Measurements from ENCODE around the gene MMP2.
A peak's percentile ranks its signal among the peaks of the same experiment; 100 is the strongest.

MMP2 gene

DNA sequence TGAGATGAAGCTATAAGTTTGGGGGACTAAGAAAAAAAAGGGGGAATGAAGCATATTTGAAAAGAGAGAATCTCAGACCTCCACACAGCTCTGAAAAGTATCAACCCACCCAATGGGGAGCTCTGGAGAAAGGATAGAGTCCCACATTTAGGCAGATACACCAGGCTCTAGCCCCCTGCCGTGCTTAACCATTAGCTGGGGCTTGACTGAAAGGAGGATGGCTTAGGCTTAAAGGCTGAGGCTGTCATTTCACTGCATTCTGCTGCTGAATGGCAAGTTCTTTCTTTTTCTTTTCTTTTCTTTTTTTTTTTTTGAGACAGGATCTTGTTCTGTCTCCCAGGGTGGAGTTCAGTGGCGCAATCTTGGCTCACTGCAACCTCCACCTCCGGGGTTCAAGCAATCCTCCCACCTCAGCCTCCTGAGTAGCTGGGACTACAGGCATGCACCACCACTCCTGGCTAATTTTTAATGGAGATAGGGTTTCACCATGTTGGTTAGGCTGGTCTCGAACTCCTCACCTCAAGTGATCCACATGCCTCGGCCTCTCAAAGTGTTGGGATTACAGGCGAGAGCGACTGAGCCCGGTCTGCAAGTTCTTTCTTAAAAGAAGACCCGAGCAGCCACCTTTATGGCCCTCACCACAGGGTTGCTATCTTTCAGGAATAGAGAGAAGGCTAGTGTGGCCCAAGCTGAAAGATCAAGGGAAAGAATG is 9.0 kb upstream of the MMP2 start:
- DNase-seq (ENCODE audit: low spot score), result no peak

DNA sequence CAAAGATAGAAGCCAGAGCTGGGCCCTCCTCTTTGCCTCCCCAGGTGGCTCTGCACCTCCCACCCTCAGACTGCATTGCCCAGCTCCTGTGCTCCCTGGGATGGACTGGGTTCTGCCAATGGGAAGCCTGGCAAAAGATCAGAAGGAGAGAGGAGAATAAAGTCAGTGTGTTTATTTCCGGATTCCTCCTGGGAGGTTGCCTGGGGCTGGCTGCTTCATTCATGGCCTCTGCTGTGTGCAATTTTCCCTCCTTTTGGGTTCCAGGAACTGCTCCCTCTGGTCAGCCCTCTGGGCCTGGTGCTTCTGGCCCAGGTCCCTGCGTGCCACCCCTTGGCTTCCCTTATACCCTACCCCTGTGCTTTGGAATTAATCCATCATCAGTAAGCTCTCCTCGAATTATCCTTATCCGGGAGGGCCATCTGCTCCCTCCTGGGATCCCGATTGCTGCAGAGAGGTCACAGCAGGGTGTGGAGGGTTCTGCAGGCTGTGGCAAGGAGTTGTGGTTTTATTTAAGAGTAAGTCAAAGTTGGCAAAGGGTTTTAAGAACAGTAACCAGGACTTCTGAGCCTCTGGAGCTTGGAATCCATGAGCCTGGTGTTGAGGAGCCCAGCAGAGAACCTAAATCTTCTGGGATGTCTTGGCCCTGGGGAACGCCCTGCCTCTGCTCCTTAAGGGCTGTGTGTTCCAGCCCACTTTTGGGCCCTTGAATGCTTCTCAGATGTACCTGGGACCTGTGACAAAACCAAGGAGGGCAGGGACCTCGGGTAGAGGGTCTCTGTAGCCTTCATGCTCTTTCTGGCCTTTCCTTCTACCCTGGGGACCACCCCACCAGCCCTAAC is 8.2 kb upstream of the MMP2 start:
- DNase-seq (ENCODE audit: low spot score), result no peak

DNA sequence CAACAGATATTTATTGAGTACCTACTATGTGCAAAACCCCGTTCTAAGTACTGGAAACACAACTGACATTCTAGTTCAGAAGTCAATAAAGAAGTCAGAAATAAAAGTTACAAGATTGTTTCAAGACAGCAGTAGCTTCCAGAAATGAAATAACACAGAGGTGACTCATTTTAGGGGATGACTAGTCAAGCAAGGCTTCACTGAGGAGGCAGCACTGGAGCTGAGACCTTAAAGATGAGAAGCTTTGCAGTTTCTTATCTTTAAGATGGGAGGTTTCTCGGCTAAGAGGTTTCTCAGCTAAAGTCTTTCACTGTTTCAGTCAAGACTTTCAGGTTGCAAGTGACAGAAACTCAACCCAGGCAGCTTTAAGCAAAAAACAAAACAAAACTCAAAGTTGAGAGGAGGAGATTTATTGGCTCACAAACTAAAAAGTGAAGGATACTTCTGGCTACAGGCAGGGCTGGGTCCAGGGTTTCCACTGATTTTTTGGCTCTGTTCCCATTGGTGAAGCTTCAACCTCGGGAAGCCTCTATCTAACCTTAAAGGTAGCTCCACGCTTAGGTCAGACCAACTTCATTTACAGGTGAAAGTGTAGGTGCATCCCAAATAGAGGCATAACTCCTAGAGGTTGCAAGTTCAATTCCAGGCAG is 7.4 kb upstream of the MMP2 start:
- peak; percentile 85 for DNase-seq (ENCODE audit: low spot score)

DNA sequence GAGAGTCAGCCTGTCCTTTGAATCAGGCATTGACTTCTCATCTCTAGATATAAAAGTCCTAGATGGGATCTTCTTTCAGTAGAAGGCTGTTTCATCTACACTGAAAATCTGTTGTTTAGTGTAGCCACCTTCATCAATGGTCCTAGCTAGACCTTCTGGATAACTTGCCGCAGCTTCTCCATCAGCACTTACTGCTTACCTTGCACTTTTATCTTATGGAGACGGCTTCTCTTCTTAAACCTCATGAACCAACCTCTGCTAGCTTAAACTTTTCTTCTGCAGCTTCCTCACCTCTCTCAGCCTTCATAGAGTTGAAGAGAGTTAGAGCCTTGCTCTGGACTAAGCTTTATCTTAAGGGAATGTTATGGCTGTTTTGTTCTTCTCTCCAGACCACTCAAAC is 5.4 kb upstream of the MMP2 start:
- DNase-seq (ENCODE audit: low spot score), result no peak

DNA sequence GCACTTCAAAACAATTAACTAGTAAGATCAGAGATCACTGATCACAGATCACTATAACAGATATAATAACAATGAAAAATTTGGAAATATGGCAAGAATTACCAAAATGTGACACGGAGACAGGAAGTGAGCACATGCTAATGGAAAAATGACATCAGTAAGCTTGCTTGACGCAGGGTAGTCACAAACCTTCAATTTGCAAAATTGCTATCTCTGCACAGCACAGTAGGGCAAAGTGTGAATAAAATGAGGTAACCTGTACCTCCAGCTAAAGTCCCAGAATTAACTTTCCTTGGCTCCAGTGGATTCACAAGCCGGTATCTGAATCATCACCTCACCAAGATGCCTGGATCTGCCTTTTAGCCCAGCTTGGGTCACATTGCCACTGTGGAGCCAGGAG is 4.2 kb upstream of the MMP2 start:
- DNase-seq (ENCODE audit: low spot score), result no peak

DNA sequence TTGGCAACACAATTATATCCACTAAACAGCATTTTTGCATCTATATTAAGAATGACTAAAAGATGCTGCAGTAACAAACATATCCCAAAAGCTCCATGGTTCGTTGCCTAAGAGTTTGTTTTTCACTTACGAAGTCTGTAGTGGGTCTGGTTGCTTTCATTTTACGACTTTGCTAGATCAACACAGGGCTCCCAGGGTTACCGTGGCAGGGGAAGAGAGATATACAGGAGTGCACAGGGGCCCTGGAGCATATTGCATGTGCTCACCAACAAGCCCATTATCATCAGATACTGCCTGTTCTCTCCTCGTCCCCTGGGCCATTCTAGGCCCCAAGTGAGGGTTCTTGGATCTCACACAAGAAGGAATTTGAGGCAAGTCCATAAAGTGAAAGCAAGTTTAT is 3.1 kb upstream of the MMP2 start:
- DNase-seq (ENCODE audit: low spot score), result no peak

DNA sequence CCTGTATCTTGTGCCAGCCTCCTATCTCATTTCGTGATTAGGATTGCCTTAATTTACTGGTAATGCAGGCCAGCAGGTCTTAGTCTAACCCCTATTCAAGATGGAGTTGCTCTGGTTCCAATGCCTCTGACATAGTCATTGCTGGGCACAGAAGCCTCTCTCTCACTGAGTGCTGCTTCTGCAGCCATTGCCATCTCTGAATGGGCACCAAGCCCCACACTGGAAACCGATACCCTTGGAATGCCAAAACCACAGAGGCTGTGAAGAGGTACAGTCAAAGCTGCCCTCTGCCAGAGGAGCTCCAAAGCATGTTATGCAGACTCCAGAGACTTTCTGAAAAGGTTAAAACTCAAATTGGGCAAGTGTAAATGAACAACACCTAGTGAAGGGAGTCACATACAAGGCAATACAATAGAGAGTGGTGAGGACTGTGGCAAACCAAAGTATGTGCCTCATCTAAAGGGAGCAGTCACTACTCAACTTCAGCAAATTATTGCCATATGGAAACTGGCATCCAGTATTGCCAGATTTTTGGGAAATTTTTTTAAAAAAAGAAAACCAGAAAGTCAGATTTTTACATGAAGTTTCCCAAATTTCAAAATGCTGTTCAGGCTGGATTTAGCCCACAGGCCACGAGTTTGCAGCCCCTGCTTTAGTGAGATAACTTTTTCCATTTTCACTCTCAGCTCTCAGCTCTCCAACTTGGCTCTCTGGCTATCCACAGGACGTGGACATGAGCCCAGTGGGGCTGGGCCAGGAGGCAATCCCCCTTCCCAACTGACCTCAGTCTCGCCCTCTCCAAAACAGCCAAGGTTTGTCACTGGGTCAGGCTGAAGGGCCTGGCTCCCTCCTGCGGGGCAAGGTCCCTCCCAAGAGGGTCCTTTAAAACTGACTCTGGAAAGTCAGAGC is 2.1 kb upstream of the MMP2 start:
- no peak for DNase-seq (ENCODE audit: low spot score)

DNA sequence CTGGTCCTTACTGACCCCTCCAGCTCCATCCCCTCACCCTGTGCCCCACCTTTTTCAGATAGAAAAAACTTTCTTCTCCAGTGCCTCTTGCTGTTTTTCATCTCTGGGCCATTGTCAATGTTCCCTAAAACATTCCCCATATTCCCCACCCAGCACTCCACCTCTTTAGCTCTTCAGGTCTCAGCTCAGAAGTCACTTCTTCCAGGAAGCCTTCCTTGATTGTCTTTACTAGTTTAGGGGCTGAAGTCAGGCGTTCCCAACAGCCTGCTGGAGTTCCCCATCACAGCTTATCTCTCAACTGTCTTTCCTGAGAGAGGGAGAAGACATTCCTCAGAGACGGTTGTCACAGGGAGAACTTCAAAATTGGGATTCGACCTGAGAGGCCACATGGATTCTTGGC is 1.3 kb upstream of the MMP2 start:
- DNase-seq (ENCODE audit: low spot score), result no peak

DNA sequence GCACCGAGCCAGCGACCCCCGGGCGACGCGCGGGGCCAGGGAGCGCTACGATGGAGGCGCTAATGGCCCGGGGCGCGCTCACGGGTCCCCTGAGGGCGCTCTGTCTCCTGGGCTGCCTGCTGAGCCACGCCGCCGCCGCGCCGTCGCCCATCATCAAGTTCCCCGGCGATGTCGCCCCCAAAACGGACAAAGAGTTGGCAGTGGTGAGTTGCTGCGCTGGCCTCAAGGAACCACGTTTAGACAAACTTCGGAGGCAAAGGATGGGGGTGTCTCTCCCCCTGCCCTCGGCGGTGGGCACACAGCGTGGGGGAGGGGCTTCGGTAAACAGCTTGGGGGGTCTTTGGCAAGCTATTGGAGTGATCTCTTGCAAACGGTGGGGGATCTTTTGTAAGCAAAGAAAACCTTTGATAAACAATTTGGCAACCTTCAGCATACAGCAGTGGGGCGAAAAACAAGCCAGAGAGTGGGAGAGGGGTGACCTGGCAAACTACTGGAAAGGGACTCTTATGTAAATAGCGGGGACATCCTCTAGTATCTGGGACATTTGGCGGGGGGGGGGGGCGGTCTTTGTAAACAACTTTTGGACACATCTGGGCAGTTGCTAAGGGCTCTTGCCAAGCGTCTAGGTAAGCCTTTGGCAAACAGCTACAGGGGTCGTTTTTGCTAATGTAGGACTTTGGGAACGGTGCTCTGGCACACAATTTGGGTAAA is 587 bp downstream of the MMP2 start:
- no peak for DNase-seq (ENCODE audit: low spot score)

DNA sequence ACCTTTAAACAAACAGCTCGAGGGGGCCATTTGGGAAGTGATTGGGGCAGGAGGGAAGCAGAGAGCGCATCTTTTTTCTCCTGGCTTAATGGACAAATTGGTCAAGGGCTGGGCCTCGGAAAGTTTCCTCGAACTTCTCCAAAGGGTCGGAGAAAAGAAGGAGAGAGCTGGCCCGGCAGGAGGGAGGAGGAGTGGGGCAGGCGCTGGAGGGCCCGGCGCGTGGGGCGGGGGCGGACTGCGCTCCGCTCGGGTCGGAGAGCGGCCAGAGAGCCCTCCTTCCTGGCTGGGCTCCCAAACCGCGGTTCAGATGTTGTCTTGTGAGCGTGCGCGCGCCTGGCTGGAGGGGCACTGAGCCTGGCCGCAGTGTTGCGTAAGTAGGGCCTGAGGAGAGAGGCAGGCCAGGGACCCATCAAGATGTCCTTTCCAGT is 1.2 kb downstream of the MMP2 start:
- DNase-seq (ENCODE audit: low spot score), result no peak

DNA sequence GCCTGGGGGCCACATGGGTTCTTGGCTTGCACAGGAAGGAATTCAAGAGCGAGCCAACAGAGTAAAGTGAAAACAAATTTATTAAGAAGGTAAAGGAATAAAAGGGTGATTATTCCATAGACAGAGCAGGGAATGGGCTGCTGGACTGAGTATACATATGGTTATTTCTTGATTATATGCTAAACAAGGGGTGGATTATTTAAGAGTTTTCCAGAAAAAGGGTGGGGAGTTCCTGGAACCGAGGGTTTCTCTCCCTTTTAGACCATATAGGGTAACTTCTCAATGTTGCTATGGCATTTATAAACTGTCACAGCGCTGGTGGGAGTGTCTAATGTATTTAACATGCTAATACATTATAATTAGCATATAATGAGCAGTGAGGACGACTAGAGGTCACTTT is 2.0 kb downstream of the MMP2 start:
- DNase-seq (ENCODE audit: low spot score), result no peak

DNA sequence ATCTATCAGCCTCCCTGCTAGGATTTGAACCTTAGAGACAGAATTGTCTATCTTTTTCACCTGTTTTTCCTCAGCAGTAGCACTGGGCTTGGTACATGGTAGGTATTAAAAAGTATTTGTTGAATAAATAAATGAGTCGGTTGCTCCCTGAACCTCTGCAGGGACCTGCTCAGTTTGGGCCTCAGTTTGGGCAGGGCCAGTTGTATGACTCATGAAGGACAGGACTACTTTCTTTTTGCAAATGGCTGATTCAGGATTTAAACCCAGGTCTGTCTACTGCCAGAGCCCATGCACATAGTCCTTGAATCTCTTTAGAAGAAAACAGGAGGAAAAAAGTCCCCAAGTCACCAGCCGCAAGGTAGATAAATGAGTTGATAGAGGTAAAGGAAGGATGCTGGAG is 3.1 kb downstream of the MMP2 start:
- DNase-seq (ENCODE audit: low spot score), result no peak

DNA sequence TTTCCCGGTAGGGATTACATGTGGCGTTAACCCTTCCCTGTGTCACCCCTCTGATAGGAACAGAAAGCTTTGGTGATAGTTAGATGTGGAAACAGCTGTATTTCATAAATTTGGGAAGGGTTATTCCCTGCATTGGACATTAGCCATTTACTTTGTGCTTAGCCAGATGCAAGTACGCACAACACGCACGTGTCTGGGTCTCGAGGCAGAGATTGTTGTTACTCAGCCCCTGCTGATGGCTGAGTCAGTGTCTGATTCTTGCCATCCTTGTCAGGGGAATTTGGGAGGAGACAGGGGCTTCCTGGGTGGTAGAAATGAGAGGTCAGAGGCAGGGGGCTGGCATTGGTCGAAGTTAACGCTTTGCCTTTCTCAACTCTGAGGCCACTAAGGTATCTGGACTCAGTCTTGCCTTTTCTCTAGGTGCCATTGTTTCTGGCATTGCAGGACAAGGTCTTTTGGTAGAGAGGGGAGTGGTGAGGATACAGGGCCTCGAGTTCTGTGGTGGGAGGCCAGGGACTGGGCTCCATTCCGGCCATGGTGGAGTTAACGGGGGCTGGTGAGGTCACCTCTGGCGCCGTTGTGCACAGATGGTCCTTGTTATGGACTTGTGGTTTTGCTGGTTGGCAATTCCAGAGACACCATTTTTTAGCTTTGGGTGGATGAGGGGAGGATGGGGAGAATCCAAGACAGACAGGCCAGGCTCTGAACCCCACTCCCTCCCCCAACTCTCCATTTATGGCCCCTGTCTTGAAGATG is 8.2 kb downstream of the MMP2 start:
- DNase-seq (ENCODE audit: low spot score), result no peak

DNA sequence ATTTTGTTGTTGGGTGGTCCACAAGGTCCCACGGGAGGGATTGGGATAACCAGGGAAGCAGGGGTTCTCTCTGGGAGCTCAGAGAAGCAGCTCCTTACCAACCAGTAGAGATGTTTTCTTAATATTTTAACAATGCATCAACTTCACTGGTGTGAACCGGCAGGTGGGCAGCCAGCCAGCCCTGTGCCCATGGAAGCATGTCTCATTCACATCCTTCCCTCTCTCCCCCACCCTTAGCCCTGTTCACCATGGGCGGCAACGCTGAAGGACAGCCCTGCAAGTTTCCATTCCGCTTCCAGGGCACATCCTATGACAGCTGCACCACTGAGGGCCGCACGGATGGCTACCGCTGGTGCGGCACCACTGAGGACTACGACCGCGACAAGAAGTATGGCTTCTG is 9.3 kb downstream of the MMP2 start:
- DNase-seq (ENCODE audit: low spot score), result no peak

DNA sequence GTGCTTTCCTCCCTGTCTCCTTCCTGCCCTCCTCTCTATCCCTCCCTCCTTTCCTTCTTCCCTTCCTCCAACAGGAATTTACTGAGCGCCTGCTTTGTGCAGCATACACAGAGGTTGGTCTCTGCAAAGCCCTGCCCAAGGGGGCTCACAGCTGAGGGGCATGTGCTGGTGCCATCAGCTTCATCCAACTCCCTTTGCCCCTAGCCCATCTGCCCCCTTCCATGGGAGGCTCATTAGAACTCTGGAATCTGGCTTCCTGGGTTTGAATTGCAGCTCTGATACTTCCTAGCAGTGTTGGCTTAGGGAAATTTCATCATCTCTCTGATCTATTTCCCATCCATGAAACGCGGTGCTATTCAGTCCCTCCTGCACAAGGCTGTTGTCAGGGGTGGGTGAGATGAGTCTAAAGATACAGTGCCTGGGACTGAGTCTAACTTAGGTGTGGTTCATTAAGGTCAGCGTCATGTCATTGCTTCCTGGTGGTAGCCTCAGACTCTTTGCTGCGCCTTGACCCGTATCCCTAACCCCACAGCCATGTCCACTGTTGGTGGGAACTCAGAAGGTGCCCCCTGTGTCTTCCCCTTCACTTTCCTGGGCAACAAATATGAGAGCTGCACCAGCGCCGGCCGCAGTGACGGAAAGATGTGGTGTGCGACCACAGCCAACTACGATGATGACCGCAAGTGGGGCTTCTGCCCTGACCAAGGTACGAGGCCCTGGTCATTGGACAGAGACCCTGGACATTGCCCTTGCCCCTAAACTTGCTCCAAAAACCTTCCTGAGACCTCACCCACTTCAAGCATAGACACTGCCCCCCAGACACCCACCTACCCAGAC is 10.3 kb downstream of the MMP2 start:
- no peak for DNase-seq (ENCODE audit: low spot score)

DNA sequence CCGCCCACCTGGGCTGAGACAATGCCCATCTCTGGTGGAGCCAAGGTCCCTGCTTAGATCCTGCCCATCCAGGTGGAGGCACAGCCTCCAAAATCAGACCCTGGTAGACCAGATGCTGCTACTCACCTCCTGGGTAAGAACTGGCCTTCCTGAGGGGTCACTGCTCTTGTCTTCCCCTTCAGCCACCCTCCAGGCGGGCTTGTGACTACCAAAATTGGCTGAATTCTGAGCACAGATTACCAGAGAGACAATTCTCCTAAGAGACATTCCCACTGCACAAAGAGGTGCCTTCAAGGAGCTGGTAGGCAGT is 10.9 kb downstream of the MMP2 start:
- no peak for DNase-seq (ENCODE audit: low spot score)

DNA sequence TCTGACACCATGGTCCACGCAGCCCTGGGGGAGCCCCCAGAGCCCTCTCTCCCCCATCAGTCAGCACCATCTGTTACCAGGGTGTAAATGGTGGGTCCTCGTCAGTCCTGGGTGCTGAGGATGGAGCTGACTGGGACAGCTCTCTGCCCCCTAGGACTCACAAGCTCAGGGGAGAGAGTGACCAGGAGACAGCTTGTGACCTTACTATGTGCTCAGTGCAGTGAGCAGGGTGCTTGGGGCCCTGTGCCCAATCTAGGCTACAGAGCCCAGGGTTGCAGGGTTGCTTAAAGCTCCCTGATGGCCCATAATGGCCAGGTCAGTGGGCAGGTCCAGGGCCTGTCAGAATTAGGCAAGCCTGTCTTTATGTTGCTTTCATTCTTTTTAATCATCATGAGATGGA is 11.3 kb downstream of the MMP2 start:
- DNase-seq (ENCODE audit: low spot score), result no peak

DNA sequence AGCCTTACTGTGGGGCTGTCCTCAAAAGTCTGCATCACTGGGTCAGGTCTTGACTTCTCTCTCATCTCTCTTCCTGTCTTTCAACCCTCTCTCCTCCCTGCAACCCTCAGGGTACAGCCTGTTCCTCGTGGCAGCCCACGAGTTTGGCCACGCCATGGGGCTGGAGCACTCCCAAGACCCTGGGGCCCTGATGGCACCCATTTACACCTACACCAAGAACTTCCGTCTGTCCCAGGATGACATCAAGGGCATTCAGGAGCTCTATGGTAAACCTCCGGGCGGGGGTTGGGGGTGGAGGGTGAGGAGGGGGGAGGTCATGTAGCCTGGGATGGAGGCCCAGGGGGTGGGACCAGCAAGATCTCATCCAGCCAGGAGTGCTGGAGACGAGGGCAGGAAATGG is 12.7 kb downstream of the MMP2 start:
- no peak for DNase-seq (ENCODE audit: low spot score)

DNA sequence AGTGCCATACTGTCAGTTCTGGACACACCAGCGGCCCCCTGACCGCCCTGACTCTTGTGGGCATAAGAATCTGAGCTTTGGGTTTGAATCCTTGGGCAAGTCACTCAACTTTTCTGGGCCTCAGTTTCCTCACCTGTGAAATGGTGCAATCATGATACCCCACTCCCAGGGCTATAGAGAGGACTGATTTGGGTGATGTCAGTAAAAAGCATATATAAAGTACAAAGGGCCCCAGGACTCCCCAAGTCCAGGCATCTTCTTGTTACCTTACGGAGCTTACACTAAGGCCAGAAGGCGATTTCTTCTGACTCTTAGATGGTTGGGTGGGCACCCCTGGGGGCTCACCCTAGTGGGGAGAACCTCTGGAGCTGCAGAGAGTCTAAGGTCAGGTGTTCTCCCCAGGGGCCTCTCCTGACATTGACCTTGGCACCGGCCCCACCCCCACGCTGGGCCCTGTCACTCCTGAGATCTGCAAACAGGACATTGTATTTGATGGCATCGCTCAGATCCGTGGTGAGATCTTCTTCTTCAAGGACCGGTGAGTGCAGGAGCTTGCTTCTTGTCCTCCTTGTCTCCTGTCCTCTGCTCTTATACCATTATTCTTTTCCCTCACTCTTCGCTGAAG is 13.9 kb downstream of the MMP2 start:
- DNase-seq (ENCODE audit: low spot score), result no peak

DNA sequence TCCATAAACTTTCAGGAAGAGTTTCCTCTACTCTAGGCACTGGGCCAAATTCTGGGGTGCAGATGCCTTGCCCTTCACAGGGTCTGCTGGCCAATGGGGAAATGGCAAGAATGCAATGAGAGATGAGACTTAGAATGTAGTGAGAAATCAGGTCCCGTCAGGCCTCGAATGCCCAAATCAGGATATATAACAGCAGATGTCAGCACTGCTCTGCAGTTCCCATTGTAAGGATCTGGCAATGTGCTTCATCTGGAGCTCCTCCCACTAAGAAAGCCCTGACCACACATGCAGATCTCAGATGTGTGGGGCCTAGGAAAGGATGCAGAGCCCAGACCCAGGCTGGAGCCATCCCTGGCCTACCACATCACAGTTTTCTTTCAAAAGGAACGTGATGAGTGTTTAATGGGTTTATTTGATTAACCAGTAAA is 16.0 kb downstream of the MMP2 start:
- DNase-seq (ENCODE audit: low spot score), result no peak
